Ishikawa (cell line): Measurements from ENCODE around the gene CHADL.

Experiments
- CREB1 ChIP-seq: IDR thresholded peaks from 2 replicates; pipeline ENCODE4 v1.6.1; 2012; ENCODE audit warnings: low read depth
- FOXM1 ChIP-seq: IDR thresholded peaks from 2 replicates; pipeline ENCODE4 v1.6.1; 2012; ENCODE audit warnings: low read depth, borderline replicate concordance
- RAD21 ChIP-seq: IDR thresholded peaks from 2 replicates; pipeline ENCODE4 v1.6.1; 2012; ENCODE audit warnings: low read depth
- REST ChIP-seq: IDR thresholded peaks from 2 replicates; pipeline ENCODE4 v1.6.1; 2012; ENCODE audit warnings: low read depth, mild to moderate bottlenecking
- TAF1 ChIP-seq: IDR thresholded peaks from 2 replicates; pipeline ENCODE4 v1.6.1; 2012; ENCODE audit warnings: low read depth, mild to moderate bottlenecking

GRCh38 chr22:41234815-41235695 lies 5.7 kb downstream of the CHADL start:
- TF ChIP-seq CREB1 (no peak), TAF1 (no peak), REST (no peak), RAD21 (no peak), FOXM1 (no peak)
